GF-D8 (cell line): ENCODE measurements around the gene BRD1.
A peak's percentile ranks its signal among the peaks of the same experiment; 100 is the strongest.
"Not testable (repeated sequence)": the region's sequence is repeated elsewhere in the genome, so short reads cannot be mapped to it uniquely, and the experiment has no call there.

Source experiments
- DNase-seq: peaks from one replicate; lab custom pipeline; 2025; lab: John Stamatoyannopoulos, UW

BRD1 gene

DNA sequence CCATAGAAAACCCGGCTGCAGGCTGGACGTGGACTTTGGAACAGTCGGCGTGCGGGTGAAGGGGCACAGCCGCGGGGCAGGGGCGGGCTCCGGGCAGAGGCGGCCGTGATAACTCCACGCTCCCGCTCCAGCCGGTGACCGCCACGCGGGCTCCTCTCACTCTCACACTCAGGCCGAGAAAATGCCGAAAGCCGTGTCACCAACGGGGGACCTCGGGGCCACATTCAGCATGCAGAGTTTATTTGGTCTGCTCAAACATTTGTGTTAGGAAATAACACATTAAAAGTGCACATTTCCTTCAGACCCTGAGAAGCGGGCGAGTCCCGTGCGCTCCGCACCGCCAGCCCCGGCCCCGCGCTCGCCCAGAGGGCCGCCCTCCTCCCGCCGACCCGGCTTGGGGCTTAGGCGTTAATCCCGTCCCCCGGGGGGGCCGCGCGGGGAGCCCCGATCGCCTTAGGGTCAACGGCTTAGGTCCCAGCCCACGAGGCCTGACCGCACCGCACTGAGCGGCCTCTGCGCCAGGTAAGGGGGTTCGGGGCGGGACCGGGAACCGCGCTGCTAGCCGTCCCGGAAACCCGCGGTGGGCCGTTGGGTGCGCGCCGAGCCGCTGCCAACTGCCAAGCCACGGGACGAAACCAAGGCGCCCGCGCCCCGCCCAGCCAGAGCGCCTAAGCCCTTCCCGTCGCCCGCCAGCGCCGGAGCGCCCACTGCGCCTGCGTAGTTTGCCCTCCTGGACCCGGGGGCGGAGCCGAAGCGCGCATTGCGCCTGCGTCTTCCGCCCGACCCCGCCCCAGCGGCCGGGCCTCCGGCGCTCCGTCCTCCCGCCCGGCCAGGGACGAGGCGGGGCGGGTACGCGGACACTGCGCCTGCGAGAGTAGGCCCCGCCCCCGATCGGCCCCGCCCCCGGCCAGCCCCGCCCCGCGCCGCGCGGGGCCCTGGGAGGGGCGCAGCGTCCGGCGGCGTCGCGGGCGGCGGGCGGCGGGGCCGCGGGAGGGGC is 25.5 kb upstream of the BRD1 start, which contains the start of gene ZBED4:
TSS of gene ZBED4 (plus strand) at position 947 of the 997 bp plus-strand sequence. CDS start 29,819 bp downstream, outside the sequence.
- DNase-seq: peak; percentile 92

DNA sequence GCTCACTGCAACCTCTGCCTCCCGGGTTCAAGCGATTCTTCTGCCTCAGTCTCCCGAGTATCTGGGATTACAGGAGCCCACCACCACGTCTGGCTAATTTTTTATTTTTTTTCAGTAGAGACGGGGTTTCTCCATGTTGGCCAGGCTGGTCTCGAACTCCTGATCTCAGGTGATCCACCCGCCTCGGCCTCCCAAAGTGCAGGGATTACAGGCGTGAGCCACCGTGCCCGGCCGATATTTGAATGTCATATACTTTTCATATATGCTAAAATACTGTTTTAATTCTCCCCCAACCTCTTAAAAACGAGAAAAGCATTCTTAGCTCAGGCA is 24.9 kb upstream of the BRD1 start:
- DNase-seq: not testable (repeated sequence)

DNA sequence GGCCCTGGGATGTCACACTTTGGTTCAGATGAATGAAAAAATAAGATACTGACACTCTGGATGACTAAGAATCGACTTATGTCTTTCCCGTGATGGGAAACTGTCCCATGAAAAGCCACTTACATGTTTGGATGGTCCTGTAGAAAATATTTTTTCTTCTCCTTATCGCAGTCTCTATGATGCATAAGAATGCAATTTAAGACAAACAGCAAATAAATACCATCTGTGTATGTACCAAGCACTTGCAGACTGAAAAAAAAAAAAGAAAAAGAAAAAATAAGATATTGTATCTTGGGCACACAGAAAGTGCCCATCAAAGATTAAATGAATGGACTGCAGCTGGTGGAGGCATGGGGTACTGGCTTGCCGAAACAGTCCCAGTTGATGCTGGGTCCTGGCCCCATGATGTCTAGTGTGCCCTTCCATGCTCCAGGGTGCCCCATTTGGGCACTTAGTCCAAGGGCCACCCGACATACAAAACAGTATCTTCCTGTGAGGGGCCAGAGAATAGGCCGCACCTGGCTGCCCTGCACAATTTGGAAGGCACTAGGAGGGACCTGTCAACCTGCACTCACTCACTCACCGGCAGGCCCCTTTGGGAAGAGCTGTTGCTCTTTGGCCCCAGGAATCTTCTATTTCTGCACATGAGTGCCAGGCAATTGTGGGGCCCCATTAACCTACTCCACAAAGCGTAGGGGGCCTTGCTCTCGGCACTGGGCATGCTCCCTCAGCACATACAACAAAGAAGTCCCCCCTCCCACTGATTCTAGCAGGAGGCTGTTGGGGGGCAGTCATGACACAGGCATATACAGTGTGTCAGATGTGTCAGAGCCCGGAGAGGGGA is 23.5 kb upstream of the BRD1 start:
- DNase-seq: no peak

DNA sequence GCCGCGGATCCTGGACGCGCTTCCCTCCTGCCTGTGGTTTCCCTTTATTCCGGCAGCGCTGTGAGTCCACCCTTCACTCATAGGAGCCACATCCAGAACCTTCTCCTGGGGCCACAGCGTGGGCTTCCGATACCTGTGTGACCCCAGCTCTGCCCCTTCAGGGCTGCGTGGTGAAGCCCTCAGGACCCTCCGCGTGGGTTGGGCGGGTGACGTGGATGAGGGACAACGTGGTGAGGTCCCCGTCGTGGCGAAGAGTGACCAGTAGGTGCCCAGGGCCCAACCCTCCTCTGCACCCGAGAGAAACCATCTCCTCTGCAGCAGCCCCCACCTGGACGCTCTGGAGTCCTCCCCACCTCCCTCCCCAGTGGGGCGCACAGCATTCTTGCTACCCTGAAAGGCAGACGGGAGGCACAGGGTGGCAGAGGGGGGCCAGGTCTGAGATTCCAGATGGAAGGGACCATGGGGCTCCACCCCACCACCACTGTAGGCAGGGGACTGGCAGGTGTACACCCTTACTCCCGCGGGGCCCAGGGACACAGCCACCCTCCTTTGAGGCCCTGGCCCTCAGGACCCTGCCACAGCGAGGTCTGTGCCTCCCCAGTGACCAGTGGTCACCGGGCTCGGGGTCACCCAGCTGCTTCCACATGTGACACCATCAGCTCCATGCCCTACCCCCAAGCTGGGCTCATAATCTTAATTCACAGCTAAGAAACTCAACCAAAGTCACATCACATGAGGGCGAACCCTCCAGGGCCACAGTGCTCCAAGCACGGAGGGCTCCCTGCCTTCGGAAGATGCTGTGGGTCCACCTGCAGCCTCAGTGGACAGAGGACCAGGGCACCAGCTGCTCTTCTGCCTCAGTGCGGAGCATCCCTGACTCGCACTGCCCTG is 22.6 kb upstream of the BRD1 start:
- DNase-seq: no peak

DNA sequence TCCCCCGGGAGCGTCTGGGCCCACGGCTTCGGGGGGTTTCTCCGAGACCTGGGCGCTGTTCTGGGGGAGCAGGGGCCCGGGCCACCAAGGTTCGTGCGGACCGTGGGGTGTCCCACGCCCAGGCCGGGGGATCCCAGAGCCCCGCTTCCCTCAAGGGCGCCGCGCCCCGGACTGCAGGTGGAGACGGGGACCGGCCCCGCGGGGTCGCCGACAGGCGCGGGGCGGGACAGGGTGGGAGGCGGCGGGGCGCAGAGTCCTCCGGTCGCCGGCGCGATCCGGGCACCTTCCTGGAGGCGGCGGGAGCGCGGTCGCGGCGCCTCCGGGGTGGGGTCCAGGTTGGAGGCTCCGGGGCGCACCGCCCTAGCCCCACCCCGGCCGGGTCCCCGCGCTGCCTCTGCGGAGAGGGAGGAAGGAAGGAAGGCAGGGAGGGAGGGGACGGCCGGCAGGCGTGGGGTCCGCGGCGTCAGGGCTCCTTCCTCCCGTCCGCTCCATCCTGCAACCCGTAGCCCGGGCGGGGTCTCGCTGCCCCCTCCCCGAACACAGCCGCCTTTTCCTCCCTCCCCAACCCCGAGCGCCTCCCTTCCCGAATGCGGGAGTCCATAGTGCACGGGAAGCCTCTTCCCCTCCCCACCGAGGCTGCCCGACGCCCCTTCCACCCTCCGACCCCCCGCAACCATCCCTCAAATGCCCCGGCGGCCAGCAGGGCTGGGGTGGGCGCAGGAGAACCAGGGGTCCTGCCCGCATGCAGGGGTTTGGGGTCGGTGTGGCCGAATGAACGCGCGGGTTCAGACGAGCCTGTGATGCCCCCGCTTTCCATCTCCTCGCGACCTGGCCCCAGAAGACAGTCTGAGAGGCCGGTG is 21.7 kb upstream of the BRD1 start:
- no peak for DNase-seq

DNA sequence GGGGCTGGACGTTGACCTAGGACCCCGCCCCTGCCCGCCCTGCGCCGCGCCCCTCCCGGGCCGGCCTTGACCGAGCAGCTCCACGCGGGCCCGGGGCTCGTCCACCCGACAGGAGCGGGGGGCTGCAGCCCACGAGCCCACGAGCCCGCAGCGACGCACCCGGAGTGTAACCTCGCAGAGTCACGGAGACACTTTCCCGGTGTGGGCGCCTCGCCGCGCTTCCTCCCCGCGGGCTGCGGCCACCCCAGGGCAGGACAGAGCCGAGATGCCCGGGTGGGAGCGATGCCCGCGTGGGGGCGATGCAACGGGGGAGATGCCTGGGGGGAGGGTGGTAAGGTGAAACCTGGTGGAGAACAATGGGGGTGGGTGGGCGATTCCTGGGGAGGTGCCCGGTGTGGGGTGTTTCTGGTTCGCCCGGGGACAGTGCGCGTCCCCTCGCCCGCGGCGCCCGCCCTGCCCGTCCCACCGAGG is 21.1 kb upstream of the BRD1 start:
- DNase-seq: no peak

DNA sequence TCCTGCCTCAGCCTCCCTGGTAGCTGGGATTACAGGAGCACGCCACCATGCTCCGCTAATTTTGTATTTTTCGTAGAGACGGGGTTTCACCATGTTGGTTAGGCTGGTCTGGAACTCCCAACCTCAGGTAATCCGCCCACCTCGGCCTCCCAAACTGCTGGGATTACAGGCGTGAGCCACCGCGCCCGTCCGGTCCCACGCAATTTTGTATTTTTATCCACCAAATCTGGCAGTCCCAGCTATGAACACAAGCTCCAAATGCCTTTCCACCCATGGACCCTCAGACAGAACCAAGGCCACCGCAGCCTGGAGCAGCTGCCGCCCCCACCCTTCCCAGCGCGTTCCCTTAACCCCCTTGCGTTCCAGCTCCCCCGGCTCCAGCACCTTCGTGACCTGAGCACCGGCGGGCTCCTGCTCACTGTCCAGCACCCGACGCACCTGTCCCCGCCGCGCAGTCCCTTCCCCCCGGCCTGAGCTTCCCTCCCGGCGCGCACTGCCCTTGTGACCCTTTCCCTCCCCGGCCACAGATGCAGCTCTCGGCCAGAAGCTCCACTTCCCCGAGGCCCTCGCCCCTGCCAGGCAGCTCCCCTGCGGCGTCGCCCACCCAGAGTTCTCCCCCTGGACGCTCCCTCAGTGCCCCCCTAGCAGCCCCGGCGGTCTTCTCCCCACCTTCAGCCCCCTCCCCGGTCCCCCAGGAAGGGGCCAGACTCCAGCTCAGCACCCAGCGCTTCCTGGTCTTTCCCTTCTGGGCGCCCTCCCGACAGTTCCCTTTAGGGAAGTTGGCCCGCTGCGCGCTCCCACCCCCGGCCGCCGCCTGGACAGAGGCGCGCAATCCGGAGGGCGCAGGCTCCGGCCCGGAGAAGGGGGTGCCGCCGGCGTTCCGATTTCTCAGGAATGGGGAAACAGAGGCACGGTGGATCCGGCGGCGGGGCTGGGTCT is 20.3 kb upstream of the BRD1 start:
- DNase-seq: no peak

DNA sequence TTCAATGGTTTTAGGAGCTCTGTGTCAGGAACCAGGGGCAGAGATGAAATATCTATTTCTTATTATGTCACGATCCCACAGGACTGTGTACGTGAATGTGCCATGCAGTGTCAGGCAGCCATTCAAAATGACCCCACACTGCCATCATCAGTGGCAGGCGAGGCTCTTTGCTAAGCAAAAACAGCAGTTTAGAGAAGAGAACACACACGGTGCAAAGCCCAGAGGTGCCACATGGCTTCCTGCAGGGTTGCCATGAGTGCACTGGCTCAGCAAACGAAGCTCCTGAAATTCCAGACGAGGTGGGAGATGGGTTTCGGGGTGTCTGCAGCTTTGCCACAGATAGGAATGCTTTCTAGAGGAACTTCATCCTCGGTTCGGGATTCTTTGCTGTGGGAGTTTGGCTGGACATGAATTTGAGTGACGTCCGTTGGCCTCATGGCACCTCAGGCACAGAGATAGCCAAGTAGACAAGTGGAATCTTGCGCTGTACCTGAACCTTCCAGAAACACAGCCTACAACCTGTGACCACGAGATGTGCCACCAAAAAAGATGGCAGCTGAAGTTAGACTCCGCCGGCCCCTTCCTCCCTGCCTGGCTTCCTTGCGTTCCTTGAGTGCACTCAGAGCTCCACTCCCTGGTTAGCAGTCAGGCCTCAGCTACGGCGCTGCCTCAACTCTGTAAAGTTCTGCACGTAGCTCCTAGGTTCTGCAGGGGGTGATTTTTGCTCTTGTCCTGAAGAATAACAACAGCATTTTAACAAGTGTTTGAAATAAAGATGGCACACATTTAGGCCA is 18.2 kb upstream of the BRD1 start:
- no peak for DNase-seq

DNA sequence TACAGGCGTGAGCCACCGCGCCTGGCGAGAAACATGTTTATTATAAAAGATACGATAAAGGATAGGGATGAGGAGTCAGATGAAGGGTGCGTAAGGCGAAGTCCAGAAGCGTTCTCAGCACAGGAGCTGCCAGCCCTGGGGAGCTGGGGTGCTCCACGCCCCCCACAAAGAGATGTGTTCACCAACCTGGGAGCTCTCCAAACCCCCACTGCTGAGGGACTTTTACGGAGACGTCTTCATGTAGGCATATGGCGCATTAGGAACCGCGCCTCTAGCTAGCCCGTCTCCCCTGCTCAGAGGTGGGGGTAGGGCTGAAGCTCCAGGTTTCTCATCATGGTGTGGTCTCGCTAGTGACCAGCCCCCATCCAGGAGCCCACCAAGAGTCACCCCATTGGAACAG is 17.6 kb upstream of the BRD1 start:
- no peak for DNase-seq

DNA sequence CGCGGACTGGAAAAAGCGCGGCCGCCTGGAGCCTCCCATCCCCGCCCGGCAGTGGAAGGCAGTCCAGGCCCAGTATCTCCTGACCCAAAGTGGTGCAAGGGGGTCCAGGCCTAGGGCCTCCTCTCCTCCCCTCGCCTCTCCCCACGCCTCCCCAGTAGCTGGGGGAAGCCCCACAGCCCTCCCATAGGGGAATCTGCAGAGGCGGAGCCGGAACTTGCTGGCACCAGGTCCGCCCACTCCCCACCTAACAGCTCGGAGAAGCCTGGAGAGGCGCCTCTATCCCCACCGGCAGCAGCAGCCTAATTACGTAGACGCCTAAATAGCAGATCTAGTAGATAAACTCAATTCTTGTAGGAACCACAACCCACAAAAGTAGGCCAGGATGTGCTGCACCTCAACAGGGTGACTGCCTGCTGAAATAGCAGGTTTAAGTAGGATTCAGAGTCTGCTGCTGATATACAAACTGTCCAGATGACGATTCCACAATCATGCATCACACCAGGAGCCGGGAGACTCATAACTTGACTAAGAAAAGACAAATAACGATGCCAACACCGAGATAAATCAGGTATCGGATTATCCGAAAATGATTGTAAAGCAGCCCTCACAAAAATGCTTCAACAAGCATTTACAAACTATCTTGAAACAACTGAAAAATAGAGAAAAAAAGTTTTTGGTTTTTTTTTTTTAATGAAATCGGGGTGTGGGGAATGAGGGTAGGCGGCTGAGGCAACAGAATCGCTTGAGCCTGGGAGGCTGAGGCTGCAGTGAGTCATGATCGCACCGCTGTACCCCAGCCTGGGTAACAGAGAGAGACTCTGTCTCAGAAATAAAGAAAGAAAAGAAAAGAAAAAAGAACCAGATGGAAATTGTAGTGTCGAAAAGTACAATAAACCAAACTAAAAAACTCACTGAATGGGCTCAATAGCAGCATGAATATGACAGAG is 11.4 kb upstream of the BRD1 start:
- peak; percentile 54 for DNase-seq

DNA sequence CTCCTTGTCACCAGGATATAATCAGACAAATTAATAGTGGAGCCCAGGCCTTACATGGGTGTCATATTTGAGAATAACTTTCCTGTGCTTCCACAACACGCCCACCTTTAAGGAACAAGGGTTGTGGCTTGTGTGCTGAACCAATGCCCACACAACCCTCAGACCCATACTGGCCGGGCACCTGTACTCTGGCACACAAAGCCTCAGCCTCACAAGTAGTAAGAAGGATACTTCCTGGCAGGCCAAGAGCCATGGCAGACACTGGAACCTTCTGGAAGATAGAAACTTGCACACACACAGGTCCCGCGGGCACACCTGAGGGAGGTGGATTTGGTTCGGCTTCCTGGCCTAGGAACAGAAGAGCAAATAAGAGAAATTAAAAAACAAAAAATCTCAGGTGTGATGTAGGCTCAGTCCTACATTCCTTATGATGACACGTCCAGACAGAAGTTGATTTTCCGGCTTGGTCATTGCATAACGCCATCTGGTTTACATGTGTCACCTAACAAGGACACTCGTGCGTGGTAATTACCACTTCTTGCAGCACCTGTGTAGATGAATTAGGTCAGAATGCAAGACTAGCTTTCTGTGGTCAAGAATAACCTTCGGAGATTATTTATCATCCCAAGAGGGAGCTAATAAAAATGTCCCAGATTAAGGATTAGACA is 5.8 kb upstream of the BRD1 start:
- no peak for DNase-seq

DNA sequence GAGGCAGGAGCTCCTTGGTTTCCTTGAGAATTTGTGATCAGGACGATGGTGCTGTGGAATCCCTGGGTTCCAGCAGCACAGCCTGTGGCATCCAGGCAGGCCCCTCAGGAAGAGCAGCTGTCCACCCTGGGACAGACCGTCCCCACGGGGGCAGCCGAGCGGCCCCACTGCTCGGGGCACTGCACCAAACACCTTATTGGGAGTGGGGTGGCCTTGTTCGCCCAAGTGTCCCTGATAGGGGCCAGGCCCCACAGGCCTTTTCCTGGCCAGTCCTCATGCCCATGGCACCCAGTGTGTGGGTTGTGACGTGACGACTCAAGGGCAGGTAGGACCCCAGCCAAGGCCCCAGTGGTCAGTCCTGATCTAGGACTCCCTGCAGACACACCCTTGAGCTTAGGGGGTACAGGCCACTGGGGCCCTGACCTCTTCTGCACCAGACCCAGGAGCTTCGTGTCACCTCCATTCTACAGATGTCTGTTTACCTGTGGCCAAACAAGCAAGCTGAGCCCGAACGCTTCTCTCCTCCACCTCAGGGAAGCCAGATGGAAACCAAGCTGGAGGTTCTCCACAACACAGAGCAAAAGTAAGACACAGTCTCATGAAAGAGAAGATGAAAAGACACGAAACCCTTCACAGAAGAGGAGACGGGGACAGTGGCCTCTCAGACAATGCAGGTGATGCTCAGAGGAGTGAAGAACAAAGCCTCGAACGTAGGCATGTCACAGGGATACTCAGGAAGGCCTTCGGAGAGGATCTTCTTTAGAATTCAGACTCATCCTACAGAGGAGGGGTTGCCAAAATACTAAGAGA is 1.6 kb upstream of the BRD1 start:
- no peak for DNase-seq

DNA sequence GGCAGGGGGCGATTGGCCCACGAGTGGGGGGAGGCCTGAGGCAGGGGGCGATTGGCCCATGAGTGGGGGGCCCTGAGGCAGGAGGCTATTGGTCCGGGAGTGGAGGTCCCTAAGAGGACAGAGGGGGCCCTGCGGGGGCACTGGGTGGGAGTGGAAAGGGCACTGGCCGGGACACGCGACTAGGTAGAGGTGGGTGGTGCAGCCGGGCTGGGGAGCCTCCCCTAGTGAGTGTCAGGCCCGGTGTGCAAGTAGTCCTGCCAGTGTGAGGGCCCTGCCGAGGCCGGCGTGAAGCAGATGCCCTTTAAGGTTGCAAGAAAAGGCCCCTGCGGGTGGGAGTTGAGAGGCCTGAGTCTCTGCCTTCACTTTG is 909 bp upstream of the BRD1 start:
- DNase-seq: no peak

DNA sequence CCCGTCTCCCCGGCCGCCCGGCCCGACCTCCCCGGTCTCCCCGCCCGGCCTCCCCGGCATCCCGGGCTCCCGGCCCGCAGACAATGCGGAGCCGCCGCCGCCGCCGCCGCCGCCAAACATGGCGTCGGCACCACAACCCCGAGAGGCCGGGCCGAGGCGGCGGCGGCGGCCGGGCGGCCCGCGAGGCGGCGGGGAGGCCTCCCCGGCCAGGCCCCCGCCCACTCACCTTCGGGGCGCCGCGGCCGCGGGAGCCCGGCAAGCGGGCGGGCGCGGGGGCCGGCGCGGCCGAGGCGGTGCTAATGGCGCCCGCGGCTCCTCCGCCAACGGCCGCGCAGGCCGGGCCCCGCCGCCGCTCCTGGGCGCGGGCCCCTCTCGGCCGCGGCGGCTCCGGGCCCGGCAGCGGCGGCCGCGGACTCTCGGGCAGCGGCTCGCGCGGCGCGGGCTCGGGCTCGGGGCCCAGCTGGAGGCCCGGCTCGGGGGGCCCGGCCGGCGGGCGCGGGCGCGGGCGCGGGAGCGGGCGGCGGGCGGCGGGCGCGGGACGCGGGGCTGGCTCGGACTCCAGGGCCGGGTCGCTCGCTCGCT is 311 bp downstream of the BRD1 start:
- no peak for DNase-seq

DNA sequence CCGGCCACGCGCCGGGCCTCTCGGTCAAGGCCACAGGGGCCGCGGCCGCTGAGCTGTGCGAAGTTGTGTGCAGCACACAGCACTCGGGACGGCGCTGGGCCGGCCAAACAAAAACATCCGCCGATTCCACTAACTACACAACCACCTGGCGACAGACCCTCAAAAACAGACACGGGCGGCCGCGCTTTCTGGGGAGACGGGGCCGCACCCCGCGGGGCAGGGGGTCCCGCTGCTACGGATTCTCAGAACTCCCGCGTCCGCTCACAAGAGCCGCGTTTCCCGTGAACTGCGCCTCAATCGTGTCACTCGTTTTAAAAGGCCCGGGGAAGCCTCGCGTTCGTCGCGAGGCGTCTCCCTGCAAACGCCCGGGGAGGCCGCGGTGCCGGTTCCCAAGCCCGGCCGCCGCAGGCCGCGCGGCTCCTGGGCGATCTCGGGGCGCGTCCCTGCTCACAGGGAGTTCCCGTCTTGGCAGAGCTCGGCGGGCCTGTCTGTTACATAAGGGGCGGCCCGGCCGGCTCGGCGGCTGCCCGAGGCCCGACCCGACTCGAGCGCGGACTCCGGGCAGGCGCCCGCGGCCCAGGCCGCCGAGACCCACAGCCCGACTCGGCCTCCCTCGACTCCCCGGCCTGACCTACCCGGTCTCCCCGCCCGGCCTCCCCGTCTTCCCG is 936 bp downstream of the BRD1 start:
- no peak for DNase-seq
